NCI-H187 treated with DMSO at 0.1 percent for 48 hours (cell line): ENCODE measurements around the gene PNCK.
"Not testable (repeated sequence)": the region's sequence is repeated elsewhere in the genome, so short reads cannot be mapped to it uniquely, and the experiment has no call there.

ENCODE experiments used
- DNase-seq: peaks from one replicate; lab custom pipeline; 2025; lab: John Stamatoyannopoulos, UW

The PNCK gene

DNA sequence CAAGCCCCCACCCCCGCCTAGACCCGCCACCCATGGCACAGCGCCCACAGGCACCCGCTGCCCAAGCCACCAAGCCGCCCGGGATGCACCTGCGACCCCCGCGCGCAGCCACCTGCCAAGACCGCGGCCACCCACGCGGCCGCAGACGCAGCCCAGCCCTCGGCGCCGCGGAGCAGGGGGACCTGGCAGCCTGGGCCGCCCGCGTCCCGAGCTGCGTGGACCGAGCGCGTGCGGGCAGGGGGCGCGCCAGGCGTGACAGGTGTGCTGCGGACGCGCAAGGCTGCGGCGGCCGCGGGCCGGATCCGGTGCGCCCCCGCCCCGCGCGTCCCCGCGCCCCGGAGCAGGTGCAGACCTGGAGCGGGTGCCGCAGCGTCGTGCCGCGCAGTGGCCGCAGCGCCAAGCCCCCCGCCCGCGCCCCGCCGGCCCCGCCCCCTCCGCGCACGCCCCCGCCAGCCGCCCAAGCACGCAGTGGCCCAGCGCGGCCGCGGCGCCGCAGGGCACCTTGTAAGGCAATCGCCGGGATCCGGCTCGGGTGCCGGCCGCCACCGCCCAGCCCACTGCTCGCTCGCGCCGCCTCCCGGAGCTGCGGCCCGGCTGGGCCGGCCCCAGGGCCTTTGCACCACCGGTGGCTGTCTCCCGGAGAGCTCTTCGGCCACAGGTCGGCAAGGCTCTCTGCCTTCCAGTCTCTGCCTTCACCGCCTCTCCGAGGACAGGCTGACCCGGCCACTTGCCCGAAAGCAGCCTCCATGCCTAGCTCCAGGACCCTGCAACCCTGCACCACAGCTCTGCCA, at the start of gene PNCK:
TSS of gene PNCK (minus strand) at position 386 of the 791 bp plus-strand sequence. CDS start 737 bp downstream, outside the sequence.
- no peak for DNase-seq

DNA sequence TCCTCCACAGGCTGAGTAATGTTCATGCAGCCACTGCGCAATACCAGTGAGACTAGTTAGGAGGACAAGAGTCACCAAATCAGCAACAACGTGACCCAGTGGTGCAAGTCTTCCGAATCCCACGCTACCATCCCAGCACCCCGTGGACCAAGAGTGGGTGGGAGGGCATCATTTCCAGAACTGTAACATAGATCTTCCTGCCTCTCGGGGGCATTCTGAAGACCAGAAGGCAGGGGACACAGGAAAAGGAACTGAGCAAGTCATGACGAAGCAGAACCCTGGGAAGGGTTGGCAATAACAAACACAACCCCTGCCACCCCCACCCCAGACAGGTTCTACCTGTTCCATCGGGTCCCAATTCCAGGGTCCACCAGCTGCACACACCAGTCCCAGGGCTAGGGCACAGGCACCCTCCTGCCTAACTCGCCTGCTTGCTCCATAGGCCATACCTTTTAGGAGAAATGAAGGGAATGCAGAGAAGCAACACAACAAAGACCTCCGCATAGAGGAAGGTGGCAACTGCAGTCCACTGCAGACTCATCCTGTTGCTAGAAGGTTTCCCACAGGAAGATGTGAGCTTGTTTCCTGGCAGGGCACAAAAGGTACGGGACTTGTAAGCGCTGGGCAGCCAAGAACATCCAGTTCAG, 49.2 kb upstream of the PNCK start:
- DNase-seq: no peak

DNA sequence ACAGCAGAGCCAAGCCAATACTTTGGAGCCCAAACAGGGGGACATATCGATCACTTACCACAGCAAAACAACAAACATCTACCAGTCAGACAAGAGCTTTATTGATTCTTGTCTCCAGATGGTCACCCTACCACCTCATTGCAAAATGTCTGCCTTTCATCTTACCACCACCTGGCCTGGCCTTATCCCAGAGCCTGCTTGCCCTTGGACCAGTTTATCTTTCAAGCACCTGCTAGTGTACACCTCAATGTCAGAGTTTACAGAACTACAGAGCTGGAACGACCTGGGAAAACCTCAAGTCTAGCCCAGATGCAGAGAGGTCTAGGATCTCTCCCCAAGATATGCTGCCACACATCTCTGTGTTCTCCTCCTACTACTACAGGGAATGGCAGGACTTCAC, 46.1 kb upstream of the PNCK start:
- DNase-seq: no peak

DNA sequence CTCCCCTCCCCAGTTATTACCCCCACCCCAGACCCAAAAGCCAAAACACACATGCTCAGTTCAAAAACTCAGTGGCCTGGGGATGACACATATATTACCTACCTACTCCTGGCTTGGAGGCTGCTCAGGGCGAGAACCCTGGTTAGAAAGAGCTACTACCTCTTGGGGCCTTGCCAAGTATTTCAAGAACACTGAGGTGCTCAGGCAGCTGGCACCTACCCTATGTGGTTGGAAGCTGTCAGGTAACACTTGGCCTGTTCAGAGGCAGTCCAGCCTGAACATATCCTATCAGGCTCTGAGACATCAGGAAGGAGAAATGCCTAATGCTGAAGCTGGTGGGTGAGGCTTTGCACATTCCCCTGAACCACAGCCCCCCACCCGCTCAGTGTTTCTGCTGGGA, 45.6 kb upstream of the PNCK start:
- no peak for DNase-seq

DNA sequence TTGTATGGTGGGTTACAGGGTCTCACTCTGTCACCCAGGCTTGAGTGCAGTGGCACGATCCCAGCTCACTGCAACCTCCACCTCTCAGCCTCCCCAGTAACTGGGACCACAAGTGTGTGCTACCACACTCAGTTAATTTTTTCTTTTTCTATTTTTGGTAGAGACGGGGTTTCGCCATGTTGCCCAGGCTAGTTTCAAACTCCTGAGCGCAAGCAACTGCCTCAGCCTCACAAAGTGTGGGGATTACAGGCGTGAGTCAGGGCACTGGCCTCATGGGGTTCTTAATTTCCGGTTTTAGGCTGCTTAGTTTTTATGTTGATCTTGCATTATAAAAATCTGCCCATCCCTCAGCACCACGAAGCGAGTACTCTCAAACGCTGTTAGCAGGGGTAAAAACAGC, 43.8 kb upstream of the PNCK start:
- DNase-seq: no peak

DNA sequence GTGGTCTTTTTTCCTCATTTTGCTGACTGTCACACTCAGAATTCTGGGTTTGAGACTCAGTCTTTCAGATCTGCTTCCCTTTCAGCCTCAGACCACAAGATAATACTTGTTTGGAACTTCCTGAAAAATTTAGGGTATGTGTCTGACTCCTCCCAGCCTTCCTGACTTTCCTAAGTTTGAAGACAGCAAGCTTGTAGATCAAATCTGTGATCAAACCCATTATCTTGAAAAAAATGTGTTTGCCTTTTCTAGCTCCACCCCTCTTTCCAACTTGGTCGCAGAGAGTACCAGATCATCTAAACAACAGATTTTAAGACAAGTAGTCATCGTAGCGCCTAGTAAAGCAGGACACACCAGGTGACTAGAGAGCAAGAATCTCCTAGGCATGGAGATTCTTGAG, 40.6 kb upstream of the PNCK start:
- no peak for DNase-seq

DNA sequence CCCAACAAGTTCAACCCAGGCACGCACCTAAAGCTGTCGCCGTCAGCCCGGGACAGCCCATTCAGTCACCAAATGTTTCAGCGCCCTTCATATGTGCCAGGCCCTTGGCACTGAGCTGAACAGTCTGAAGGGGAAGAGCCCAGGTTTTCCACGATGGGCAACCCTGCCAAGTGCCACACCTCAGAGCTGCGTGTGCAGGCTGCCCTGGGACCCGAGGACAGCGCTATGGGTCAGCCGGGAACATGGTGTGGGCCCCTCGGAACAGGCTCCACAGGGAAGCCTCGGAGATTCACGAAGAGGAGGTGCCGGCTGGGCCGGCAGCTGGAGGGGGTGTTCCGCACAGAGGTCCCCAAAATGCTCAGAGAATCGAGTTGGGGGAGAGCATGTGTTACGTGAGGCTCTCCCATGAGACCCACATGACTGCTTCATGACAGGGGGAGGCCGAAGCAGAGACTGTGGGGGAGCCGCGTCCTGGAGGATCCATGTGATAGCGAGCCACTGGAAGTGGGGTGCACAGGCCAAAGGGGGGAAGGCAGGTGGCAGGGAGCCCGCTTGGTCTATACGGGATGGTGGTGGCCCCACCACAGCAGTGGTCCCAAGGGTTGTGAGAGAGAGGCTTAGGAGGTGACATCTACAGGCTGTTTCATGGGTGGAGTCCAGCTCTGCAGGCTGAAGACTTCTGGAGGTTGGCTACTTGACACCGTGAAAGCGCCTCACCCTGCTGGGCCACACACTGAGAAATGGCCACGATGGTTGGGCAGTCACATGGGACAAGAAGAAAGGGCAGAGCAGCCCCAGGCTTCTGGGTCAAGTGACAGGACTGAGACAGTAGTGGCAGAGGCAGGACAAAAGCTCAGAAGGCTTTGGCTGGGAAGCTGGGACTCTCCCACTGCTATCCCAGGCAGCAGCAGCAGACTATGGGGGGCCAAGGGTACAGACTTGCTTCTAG, 36.4 kb upstream of the PNCK start:
- DNase-seq: no peak

DNA sequence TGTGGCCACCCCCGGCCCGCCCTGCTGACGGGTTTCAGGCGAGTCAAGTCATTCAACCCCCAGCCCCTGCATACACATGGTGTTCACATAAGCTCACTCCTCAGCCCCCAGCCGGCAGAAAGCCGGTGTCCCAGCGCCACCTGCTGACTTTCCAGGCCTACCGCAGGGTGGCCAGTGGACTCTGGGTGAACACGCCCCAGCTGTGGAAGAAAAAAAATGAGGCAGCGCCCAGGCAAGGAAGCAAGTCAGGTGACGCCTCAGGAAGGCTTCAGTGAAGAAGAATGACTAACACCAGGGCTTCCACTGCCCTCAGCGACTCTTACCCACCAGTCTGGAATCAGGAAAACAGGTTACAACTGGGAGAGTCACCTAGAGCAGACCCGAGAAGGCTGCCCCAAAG, 34.8 kb upstream of the PNCK start:
- DNase-seq: no peak

DNA sequence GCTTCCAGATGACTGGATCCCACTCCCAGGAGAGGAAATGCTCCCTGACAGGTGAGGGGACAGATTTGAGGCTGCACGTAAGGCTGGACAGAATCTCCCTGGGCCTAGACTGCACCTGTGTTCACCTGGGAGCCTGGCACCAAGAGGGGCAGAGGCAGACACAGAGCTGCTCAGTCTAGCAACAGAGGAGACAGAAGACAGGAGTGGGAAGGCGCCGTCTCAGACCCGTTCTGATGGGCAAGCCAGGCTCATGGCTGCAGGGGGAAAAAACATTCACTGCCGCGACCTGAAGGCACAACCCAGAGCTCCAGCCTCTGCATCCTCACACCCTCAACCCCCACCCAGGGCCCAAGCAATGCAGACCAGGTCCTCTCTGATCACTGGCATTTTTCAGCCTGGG, 33.8 kb upstream of the PNCK start:
- no peak for DNase-seq

DNA sequence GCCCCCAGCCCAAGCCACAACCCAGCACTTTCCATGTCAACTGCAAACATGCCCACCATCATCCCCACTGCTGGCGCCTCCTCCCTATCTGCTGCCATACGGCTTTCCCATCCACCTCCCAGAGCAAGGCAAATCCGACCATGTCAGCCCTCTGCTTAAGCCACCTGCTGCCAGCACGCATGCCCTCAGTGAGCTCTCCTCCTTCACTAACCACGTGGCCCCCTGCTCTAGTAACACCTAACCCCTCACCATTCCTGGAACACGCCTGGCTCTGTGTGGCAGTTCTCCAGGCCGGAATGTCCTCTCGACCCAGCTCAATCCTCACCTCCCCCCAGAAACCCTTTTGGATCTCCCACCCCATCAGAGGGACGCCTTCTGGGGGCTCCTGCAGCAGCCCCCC, 33.2 kb upstream of the PNCK start:
- DNase-seq: no peak

DNA sequence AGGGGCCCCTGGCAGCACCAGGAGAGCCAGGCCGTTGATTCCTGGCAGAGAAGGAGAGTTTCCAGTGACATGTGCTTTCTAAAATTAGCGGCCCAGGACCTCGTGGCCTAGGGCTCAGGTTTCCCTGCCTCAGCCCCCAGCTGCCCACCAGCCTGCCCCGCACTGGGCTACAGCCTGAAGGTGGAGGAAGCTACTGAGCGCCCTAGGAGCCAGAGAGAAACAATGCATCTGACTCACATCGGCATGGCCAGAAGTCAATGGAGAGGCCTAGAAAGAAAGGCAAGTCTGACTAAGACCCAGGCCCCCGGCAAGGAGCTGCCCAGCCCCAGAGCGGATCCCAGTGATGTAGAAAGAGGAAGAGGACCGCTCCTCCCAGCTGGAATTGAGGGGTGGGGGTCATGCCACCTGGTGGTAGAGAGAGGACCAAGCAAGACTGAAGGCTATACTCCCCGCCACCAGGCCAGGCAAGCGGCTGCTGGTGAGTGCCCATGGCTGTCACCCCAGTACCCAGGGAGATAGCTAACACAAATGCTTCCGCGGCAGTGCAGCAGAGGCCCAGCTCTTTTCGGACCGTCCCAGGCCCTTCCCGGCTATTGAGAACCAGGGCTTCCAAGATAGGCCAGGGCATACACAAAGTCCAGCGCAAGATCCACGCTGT, 31.9 kb upstream of the PNCK start:
- DNase-seq: not testable (repeated sequence)

DNA sequence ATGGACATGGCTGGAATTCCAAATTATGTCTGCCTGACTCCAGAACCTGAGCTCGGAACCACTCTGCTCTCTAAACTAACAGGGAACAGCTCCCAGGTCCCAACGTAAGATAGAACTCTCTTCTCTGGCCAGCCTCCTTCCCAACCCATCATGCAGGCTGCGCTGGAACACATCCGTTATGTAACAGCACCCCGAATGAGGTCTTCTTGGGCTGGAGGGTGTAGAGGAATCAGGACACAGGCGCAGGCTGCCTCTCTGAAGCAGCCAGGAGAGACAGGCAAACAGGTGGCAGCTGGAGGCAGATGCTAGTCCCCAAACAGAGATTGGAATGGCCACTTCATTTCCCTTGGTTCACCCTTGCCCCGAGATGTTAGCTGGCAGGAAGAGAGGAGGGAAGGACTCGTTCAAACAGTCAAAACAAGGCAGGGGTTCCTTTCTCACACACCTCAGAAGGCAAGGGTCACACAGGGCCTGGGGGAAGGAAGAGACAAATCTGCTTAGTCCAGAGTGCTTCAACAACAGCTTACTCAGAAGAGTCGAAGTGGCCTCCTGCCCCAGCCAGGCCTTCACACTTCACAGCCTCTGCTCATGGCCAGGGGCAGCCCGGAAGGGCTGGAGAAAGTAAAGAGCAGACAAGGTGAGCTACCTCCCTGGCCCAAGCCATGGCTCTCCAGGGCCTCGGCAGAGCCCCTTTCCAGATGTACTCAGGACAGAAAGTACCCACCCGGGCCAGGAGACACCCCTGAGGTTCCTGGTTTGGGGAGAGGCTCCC, 31.2 kb upstream of the PNCK start:
- DNase-seq: not testable (repeated sequence)

DNA sequence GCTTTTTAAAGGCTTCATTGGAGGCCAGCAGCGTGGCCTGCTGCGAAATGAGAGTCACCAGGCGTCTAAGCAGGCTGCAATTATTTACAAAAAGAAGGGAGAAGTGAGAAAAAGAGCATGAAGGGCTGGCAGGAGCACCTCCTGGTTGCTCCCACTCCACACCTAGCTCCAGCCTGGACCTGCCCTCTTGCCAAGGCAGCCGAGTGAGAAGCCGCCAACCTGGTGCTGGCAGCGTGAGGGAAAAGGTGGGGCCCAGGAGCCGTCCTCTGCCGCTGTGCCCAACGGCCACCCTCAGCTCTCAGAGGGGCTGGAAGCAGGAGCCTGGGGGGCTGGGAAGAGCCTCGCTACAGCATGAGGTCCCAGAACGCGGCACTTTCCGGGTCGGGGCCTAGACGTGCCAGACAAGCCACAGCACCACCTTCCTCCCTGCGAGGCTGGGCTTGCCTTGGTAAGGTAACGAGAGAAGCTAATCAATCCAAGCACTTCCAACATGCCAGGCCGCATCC, 30.5 kb upstream of the PNCK start:
- no peak for DNase-seq

DNA sequence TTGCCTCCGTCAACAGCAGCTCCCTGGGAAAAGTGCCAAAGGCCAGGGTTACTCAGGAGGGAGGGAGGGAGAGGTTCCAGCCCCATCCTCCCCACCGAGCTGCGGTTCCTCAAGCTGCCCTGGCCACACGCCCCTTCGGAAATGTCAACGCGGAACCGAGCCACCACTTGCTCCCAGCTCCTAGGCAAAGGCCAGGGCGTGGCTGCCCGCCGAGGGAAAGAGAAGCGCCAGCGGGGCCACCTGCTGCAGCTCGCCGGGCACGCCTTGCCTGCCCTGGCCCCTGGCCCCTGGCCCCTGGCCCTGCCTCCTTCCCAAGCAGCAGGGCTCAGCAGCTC, 29.4 kb upstream of the PNCK start:
- DNase-seq: no peak

DNA sequence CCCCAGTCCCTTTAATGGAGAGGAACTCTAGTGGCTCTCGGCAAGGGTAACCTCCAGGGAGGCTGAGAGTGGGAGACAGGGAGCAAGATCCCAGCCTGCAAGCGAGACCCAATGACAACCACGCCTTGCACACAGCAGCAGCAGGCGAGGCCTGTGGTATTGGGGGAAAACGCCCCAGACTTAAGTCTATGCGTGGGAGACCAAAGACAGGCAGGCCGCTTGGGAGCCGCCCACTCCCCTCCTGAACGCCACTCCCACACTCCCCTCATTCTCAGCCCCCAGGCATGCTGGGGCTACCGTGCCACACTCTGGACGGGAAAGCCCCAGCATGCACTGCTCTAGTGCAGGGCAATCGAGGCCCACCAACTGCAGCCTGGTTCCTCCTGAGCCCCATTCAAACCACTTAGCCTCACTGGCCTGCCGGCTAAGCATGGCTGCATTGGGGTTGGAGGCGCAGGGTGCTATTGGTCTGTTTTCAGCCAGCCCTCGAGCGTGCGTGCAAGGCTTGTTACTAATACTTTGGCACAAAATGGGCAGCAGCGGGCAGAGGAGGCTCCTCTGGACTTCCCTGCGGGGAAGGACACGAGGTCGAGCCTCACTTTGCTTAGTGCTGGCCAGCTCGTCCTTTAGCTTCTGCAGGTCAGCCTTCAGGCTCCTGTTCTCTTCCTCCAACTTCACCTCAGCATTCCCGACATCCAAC, 28.9 kb upstream of the PNCK start:
- DNase-seq: no peak

DNA sequence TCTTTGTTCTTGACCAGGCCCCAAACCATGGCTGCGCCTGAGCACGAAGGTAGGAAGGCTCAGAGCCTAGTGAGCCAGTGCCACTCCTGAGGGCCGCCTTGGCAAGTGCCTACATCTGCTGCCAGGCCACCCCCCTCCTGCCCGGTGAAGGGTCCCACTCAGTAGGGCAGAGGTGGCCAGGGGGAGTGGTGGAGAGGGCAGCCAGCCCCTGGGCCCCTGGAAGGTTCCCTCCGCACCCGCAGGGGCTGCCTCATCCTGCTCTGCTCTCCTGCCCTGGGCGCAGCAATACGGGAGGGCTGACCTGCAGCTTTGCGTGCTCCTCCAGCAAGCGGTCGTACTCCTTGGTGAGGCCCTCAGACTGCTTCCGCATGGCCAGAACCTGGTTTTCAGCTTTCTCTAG, 28.1 kb upstream of the PNCK start:
- no peak for DNase-seq

DNA sequence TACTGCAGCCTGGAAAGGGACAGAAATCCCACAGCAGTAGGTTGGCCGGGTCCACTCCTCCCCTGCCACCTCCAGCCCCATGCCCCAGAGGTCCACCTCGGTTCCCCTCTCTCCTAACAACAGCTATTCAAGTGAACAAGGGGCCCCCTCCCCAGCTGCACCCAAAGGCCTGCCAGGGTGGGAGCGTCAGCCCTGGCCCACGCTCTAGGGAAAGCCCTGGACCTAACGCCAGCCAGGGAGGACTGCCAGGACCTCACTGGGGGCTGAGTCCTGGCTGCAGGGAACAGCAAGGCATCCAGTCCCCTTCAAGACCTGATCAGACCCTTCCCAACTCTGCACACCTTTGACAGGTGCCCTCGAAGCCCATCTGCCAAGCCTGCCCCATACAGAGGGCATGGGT, 27.4 kb upstream of the PNCK start:
- no peak for DNase-seq

DNA sequence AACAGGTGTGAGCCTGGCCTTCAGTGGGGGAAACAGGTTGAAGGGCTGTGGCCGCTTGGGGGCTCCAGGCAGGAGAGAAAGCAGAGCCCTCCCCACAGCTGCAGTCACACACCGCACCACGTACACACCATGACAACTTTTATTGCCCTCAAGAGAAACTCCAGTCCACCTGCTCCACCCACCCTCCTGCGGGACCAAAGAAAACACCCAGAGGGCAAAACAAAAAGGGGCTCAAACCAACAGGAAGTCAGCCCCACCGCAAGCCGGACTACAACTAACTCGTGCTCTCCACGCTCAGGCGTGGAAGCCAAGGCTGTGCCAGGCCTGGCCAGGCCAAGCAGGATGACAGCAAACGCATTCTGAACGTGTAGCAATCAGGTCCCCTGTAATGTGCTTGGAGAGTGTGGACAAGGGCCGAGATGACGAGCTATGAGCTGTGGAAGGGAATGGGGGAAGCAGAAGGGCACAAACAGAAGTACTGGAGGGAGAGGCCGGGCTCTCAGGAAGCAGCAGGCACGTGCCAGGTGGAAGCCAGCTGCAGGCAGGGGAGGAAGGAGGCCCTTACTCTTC, 26.8 kb upstream of the PNCK start:
- DNase-seq: no peak

DNA sequence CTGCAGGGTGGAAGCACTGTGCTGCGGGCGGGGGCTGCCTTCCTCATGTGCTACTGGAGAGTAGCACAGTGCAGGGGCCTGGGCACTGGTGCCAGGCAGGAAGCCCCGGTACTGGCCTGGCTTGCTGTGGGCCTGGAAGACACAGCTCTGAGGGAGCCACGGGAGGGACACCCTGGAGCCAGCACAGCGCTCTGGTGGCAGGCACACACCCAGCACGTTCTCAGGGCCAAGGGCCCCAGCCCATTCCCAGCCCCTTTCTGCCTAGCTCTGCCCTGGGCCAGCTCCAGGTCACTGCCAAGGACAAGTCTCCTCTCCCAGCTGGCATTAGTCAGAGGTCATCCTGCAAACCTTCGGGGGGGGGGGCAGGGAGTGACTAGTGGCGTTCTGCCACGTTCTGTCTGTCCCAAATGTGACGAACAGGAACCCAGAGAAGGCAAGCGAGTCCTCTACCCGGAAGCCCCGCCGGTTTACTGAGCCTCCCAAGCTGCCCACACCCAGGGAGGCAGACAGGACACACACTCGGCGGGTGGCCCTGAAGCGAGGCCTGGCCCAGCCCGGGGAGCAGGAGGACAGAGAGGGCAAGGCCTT, 26.3 kb upstream of the PNCK start:
- not testable (repeated sequence) for DNase-seq
